ENCODE measurements around the gene ASB2. TPM values are rescaled to one million over a fixed set of nuclear protein-coding genes. Genes with fewer than 3 reads are reported as not detected.

The ASB2 gene
- total and polyA plus RNA-seq, 2 of the 4 experiments (the other 2 are of a cell fraction) = 0.54 to 0.77 TPM

DNA sequence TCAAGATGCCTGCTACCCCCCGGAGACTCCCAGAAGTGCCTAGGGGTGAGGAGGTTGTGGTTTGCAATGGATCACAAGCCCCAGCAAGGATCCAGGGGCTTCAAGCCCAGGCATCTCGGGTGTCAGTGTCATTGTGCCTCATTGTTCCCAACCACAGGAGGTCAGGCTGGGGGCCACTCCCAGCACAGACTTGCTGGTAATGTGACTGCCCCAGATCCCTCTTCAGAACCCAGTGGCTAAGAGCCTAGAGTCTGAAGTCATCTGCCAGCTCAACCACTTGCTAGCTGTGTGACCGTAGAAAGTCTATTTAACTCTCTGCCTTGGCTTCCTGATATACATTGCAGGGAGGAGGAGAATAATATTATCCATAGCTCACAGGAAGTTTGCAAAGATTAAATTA is 7.7 kb upstream of the ASB2 start:
- Histone ChIP-seq H2BK20ac (ENCODE audit: low read depth, low read length) (peak overlapping the region; percentile 80), H3K9ac (ENCODE audit: low read depth, low read length) (no peak overlapping the region), H4K5ac (ENCODE audit: low read depth, low read length) (no peak overlapping the region), H3K79me1 (ENCODE audit: low read depth in 1 of 2, low read length in 2 of 2) (no peaks in the 10 kb centered on the region), H3K18ac (ENCODE audit: low read depth, low read length) (no peak overlapping the region; the same call in 1 of the 2 replicates), H3K27ac (ENCODE audit: insufficient read depth, low read length) (no peak overlapping the region; the same call in 1 of the 2 replicates), H4K8ac (ENCODE audit: low read depth in 2 of 2, low read length in 2 of 2) (peak overlapping the region; percentile 8 to 37; a peak in 2 of 4 replicates), H3K23ac (ENCODE audit: low read depth, low read length) (peak overlapping the region; percentile 17; the same call in 1 of the 2 replicates), H3K9me3 (ENCODE audit: control insufficient read depth, insufficient read depth, low read length) (no peaks in the 10 kb centered on the region), H2BK5ac (ENCODE audit: low read depth, low read length, poor library complexity, severe bottlenecking) (peak overlapping the region; percentile 75), H2AK9ac (replicated peaks; ENCODE audit: low read depth, low read length, poor library complexity) (peak overlapping the region; percentile 67), H3K4me2 (ENCODE audit: low read depth, low read length) (no peak overlapping the region), H2BK15ac (ENCODE audit: low read depth, low read length) (peak overlapping the region; percentile 63; the same call in 2 of the 3 replicates), H3K36me3 (ENCODE audit: control insufficient read depth, insufficient read depth, low read length) (no peaks in the 10 kb centered on the region), H3K27me3 (ENCODE audit: control insufficient read depth, insufficient read depth, low read length) (peaks cover under 1% of the 10 kb centered on the region; the same call in 1 of the 2 replicates), H3K56ac (ENCODE audit: extremely low read depth, insufficient read depth, low read length) (no peak overlapping the region), H3K14ac (replicated peaks; ENCODE audit: low read depth, low read length) (no peak overlapping the region; the same call in 1 of the 2 replicates), H3K4me1 (ENCODE audit: control insufficient read depth, insufficient read depth, low read length) (peaks cover 33% of the 10 kb centered on the region), H2BK120ac (ENCODE audit: low read depth, low read length) (peak overlapping the region; percentile 86), H2AFZ (replicated peaks; ENCODE audit: low read length, poor library complexity) (peak overlapping the region; percentile 61), H4K20me1 (ENCODE audit: insufficient read depth, low read length) (no peaks in the 10 kb centered on the region), H4K91ac (ENCODE audit: insufficient read depth, low read depth, low read length) (peak overlapping the region; percentile 73; the same call in 1 of the 2 replicates), H3K9me1 (ENCODE audit: insufficient read depth, low read length) (peaks cover 31% of the 10 kb centered on the region), H2AK5ac (ENCODE audit: low read depth, low read length) (peak overlapping the region; percentile 42), H3K4me3 (ENCODE audit: insufficient read depth, low read depth, low read length) (no peak overlapping the region), H3K4ac (ENCODE audit: low read depth, low read length) (peak overlapping the region; percentile 86)
- no peak for TF ChIP-seq CHD1 (IDR thresholded peaks at IDR 0.05; ENCODE audit: low read depth, low read length)
- POLR2A ChIA-PET (ENCODE audit: unreplicated experiment) = no interaction called here
- dilution Hi-C loops (cut with HindIII; ENCODE audit: low sequenced_read_pairs, unreplicated experiment) = no loop called here
- DNase-seq = peak; percentile 81
- peak; percentile 56 for ATAC-seq (ENCODE audit: low read depth)
- no TSS peak for BruUV-seq (replicated peaks)
- in situ Hi-C loops (cut with MboI; ENCODE audit: low sequenced_read_pairs) = no loop called here
- CTCF ChIA-PET = interaction anchor here (0.9 to 1.3 kb wide), 2 partner anchors 15 to 53 kb away, joined by 3 to 5 read pairs; no protein-coding TSS in a partner anchor
- WGBS, 2 experiments (ENCODE audit: extremely low coverage in 2 of 2, insufficient read length in 1 of 2) = 0% methylated on average over 1 of the region's 3 CpGs; no CpG with 5 or more reads in 1 of the 2 experiments
- intact Hi-C loops (cut with micrococcal nuclease) = no loop called here

Data from IMR-90 (cell line).